GM12801 (cell line): ENCODE data around the gene DIDO1.

ENCODE experiments used
- TF ChIP-seq, protein P1 (sequence below): IDR thresholded peaks from one replicate; pipeline ENCODE4 v1.5.1; 2011; ENCODE audit warnings: control low read depth; ENCODE audit not compliant: insufficient read length; ENCODE audit errors: extremely low read depth

Gene DIDO1

GRCh38 chr20:62891111-62891510 lies 35.2 kb downstream of the DIDO1 start:
- TF ChIP-seq, protein P1, sequence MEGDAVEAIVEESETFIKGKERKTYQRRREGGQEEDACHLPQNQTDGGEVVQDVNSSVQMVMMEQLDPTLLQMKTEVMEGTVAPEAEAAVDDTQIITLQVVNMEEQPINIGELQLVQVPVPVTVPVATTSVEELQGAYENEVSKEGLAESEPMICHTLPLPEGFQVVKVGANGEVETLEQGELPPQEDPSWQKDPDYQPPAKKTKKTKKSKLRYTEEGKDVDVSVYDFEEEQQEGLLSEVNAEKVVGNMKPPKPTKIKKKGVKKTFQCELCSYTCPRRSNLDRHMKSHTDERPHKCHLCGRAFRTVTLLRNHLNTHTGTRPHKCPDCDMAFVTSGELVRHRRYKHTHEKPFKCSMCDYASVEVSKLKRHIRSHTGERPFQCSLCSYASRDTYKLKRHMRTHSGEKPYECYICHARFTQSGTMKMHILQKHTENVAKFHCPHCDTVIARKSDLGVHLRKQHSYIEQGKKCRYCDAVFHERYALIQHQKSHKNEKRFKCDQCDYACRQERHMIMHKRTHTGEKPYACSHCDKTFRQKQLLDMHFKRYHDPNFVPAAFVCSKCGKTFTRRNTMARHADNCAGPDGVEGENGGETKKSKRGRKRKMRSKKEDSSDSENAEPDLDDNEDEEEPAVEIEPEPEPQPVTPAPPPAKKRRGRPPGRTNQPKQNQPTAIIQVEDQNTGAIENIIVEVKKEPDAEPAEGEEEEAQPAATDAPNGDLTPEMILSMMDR, result no peak

- TF ChIP-seq, protein P1, result no peak
Observed at GRCh38 chr20:62890444-62890843, 35.9 kb downstream of the DIDO1 start.

GRCh38 chr20:62889871-62890270 lies 36.4 kb downstream of the DIDO1 start:
- TF ChIP-seq, protein P1, result no peak

DNA sequence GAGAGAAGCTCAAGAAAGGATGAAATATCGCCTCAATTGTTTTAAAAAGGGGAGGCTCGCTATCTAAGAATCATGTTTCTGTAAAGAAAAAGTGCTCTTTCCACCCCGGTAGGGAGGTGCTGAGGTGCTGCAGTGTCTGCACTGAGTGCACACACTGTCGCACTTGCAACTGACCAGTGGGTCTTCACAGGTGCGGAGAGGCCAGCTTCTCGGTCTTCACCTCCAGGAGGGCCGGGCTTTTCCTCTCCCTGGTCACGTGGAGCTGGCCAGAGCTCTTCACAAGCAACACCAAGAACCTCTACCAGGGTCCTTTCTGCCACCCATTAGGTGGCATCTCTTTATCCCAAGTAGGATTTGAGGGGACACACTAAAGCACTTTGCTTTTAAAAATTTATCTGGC lies 36.9 kb downstream of the DIDO1 start:
- TF ChIP-seq, protein P1, result no peak

GRCh38 chr20:62888910-62889309 lies 37.4 kb downstream of the DIDO1 start:
- TF ChIP-seq, protein P1, result no peak

DNA sequence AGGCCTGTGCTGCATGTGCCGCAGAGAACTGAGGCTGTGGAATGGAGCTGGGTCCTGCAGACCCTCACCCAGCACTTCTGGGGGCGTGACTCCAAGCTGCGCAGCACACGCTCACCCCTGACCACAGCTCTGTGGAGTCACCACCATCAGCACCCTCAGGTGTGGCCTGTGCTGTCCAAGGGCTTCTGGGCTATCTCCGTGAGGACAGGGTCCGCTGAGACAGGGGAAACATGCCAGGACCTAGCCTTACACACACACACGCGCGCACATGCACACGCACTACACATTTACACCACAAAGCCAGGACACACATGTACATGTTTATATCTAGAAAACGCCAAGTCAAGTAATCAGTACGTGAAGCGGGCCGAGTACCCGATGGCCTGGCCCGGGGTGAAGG lies 37.9 kb downstream of the DIDO1 start:
- TF ChIP-seq, protein P1, result no peak

- TF ChIP-seq, protein P1, result no peak
Observed at GRCh38 chr20:62887860-62888239, 38.5 kb downstream of the DIDO1 start.

GRCh38 chr20:62887152-62887859 lies 39.0 kb downstream of the DIDO1 start:
- TF ChIP-seq, protein P1, result no peak
